Measurements from ENCODE around the gene FBN1.

The FBN1 gene

DNA sequence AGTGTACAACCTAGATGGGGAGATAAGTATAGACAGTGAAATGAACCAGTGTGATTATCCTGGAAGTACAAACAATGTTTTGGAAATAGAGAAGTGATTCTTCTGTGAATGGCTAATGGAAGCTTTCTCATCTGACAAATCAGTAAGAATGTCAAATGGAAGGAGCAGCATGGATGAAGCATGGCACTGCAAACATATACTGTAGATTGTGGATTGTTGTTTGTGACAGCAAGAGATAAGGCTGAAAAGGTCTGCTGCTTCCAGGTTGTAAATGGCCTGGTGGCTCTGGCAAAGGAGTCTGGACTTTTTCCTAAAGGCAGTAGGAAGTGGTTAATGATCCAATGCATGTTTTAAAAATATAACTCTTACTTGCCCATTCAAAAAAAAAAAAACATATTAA lies 71.3 kb downstream of the FBN1 start:
- TF ChIP-seq, protein P1, sequence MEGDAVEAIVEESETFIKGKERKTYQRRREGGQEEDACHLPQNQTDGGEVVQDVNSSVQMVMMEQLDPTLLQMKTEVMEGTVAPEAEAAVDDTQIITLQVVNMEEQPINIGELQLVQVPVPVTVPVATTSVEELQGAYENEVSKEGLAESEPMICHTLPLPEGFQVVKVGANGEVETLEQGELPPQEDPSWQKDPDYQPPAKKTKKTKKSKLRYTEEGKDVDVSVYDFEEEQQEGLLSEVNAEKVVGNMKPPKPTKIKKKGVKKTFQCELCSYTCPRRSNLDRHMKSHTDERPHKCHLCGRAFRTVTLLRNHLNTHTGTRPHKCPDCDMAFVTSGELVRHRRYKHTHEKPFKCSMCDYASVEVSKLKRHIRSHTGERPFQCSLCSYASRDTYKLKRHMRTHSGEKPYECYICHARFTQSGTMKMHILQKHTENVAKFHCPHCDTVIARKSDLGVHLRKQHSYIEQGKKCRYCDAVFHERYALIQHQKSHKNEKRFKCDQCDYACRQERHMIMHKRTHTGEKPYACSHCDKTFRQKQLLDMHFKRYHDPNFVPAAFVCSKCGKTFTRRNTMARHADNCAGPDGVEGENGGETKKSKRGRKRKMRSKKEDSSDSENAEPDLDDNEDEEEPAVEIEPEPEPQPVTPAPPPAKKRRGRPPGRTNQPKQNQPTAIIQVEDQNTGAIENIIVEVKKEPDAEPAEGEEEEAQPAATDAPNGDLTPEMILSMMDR (IDR thresholded peaks at IDR 0.05), result no peak

DNA sequence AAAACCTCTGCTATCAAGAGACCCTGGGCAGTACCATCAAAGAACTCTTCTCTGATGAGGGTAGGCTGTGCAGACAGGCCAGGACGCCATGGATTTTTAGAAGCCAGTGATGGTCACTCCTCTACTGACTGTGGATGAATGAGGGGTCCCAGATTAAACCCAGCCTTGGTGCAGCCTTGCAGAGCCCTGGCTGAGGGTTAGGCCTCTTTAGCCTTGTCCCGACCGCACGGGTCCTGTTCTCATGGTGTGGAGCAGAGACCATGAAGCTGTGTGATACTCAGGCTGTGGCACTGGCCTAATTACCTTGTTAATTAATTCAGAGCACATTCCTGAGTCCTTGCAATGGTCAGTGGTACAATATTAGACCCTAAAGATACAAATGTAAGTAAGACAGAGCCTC lies 71.7 kb downstream of the FBN1 start:
- H3K4me3 ChIP-seq (ENCODE audit: low read depth, low read length), result no peak overlapping the region
- H3K9me3 ChIP-seq (ENCODE audit: control insufficient read depth, low read length), result no peaks in the 10 kb centered on the region
- TF ChIP-seq, protein P1 (IDR thresholded peaks at IDR 0.05), result no peak
- H3K4me1 ChIP-seq, result no peaks in the 10 kb centered on the region
- no peaks in the 10 kb centered on the region for H3K79me2 ChIP-seq
- H3K36me3 ChIP-seq (ENCODE audit: control insufficient read depth, insufficient read depth, low read length), result no peaks in the 10 kb centered on the region
- no peaks in the 10 kb centered on the region for H3K27me3 ChIP-seq (ENCODE audit: control insufficient read depth, insufficient read depth, low read length)
- no peak overlapping the region for H3K27ac ChIP-seq
- no peak overlapping the region for H3K9ac ChIP-seq
- no peak overlapping the region for H3K4me2 ChIP-seq (ENCODE audit: low read length)
- H2AFZ ChIP-seq, result no peak overlapping the region

More for the DNA sequence above, 71.3 kb downstream of the FBN1 start:
- H2AFZ ChIP-seq, result no peak overlapping the region
- H3K4me2 ChIP-seq (ENCODE audit: low read length), result no peak overlapping the region
- no peaks in the 10 kb centered on the region for H3K79me2 ChIP-seq
- H3K27me3 ChIP-seq (ENCODE audit: control insufficient read depth, insufficient read depth, low read length), result no peaks in the 10 kb centered on the region
- H3K9me3 ChIP-seq (ENCODE audit: control insufficient read depth, low read length), result no peaks in the 10 kb centered on the region
- no peak overlapping the region for H3K4me3 ChIP-seq (ENCODE audit: low read depth, low read length)
- H3K36me3 ChIP-seq (ENCODE audit: control insufficient read depth, insufficient read depth, low read length), result no peaks in the 10 kb centered on the region
- H3K9ac ChIP-seq, result no peak overlapping the region
- no peaks in the 10 kb centered on the region for H3K4me1 ChIP-seq
- no peak overlapping the region for H3K27ac ChIP-seq

DNA sequence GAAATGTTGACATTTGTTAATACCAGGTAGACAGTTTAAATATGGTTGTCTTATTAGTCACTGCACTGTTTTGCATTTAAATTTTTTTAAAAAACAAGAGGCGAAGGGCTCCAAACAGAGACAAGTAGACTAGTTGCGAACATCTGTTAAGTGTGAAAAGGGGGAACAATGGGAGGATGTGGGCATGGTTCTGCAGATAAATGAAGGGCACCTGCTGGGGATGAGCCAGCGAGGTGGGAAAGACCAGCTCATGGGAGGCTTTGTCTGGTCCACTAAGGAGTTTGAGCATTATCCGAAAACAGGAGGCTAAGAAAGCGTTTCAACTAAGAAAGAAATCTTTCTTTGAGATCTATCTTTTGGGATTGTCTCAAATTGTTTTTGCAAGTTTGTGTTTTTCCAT lies 72.7 kb downstream of the FBN1 start:
- no peaks in the 10 kb centered on the region for H3K9me3 ChIP-seq (ENCODE audit: control insufficient read depth, low read length)
- no peak overlapping the region for H3K9ac ChIP-seq
- TF ChIP-seq, protein P1 (IDR thresholded peaks at IDR 0.05), result no peak
- no peak overlapping the region for H3K4me2 ChIP-seq (ENCODE audit: low read length)
- H3K4me3 ChIP-seq (ENCODE audit: low read depth, low read length), result no peak overlapping the region
- H3K27me3 ChIP-seq (ENCODE audit: control insufficient read depth, insufficient read depth, low read length), result no peaks in the 10 kb centered on the region
- H3K4me1 ChIP-seq, result no peaks in the 10 kb centered on the region
- no peak overlapping the region for H3K27ac ChIP-seq
- H3K79me2 ChIP-seq, result no peaks in the 10 kb centered on the region
- no peaks in the 10 kb centered on the region for H3K36me3 ChIP-seq (ENCODE audit: control insufficient read depth, insufficient read depth, low read length)
- H2AFZ ChIP-seq, result no peak overlapping the region

DNA sequence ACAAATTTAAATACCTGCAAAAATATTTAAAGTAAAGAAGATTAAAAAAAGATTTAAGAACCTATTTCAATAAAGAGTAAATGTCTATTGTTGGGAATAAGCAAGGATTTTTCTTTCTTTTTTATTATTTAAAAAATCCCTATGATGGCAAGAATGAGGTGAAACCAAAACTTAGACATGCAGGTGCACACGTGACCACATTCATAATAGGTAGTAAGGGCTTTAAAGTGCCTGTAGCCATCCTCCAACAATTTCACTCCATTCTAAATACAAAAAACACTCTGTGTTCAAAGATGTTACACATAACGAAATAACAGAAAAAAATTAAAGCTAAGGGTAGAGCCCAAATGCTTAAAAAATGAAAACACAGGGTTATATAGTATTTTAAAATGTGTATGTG lies 74.0 kb downstream of the FBN1 start:
- no peak overlapping the region for H3K27ac ChIP-seq
- peaks cover 1% of the 10 kb centered on the region for H3K4me1 ChIP-seq
- H2AFZ ChIP-seq, result no peak overlapping the region
- no peaks in the 10 kb centered on the region for H3K79me2 ChIP-seq
- H3K4me2 ChIP-seq (ENCODE audit: low read length), result no peak overlapping the region
- TF ChIP-seq, protein P1 (IDR thresholded peaks at IDR 0.05), result no peak
- H3K27me3 ChIP-seq (ENCODE audit: control insufficient read depth, insufficient read depth, low read length), result no peaks in the 10 kb centered on the region
- no peaks in the 10 kb centered on the region for H3K9me3 ChIP-seq (ENCODE audit: control insufficient read depth, low read length)
- no peak overlapping the region for H3K4me3 ChIP-seq (ENCODE audit: low read depth, low read length)
- no peaks in the 10 kb centered on the region for H3K36me3 ChIP-seq (ENCODE audit: control insufficient read depth, insufficient read depth, low read length)
- no peak overlapping the region for H3K9ac ChIP-seq

DNA sequence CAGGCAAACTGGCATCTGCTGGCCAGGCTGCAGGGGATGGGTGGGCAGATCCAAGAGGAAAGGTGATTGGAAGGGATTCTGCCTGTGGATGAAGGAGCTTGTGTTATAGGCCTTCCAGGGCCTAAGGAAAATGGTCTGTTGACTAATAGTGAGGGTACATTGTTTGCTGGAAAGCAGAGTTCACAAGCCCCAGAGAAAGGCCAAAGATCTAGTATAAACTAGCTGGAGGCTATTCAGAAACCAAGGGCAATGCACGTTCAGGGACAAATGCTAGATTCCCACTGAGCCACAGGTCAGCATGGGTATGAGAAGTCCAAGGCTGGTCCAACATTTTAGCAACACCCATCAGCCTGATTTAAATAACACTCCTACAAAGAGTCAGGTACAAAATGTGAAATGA lies 74.7 kb downstream of the FBN1 start:
- Histone ChIP-seq H3K36me3 (ENCODE audit: control insufficient read depth, insufficient read depth, low read length) (no peaks in the 10 kb centered on the region), H3K4me3 (ENCODE audit: low read depth, low read length) (no peak overlapping the region), H3K27me3 (ENCODE audit: control insufficient read depth, insufficient read depth, low read length) (no peaks in the 10 kb centered on the region), H3K9ac (no peak overlapping the region), H3K27ac (no peak overlapping the region), H3K9me3 (ENCODE audit: control insufficient read depth, low read length) (no peaks in the 10 kb centered on the region), H3K4me2 (ENCODE audit: low read length) (no peak overlapping the region), H3K4me1 (peaks cover 2% of the 10 kb centered on the region), H2AFZ (no peak overlapping the region), H3K79me2 (no peaks in the 10 kb centered on the region)
- TF ChIP-seq, protein P1 (IDR thresholded peaks at IDR 0.05), result no peak

Data from parathyroid adenoma (tissue), 2 donors.